Esophagus squamous epithelium (tissue), 5 donors: Measurements from ENCODE around the gene XPNPEP1. TPM values are rescaled to one million over a fixed set of nuclear protein-coding genes. Genes with fewer than 3 reads are reported as not detected.
A peak's percentile ranks its signal among the peaks of the same experiment; 100 is the strongest.

ENCODE experiments used
- DNase-seq: peaks from one replicate; lab custom pipeline; 2025; lab: John Stamatoyannopoulos, UW
- H3K27ac ChIP-seq, 4 donors: fragments of 200-600 bp; sonication (generic); one replicate each; pipeline ENCODE4 v1.5.1; 2016 to 2019; ENCODE audit warnings: mild to moderate bottlenecking in 1 of 4
- H3K27me3 ChIP-seq, 4 donors: fragments of 200-600 bp; sonication (generic); 1 replicate in 3 of 4; 2 replicates in 1 of 4; pipeline versions ENCODE4 v1.5.1 to v1.6.0; 2017 to 2021; ENCODE audit warnings: antibody characterized with exemption in 1 of 4
- H3K36me3 ChIP-seq, 3 donors: fragments of 200-600 bp; sonication (generic); one replicate each; pipeline ENCODE4 v1.5.1; 2016 to 2019
- H3K4me1 ChIP-seq, 3 donors: fragments of 200-600 bp; sonication (generic); one replicate each; pipeline ENCODE4 v1.5.1; 2017 to 2019
- H3K4me3 ChIP-seq, 4 donors: fragments of 200-600 bp; sonication (generic); 1 replicate in 3 of 4; 2 replicates in 1 of 4; pipeline ENCODE4 v1.5.1; 2016 to 2019; ENCODE audit warnings: mild to moderate bottlenecking in 2 of 4, moderate library complexity in 1 of 4
- H3K9me3 ChIP-seq, 3 donors: fragments of 200-600 bp; sonication (generic); one replicate each; pipeline ENCODE4 v1.5.1; 2016 to 2019
- CTCF ChIP-seq, 6 experiments: fragments of 450-650 bp in 4 of 6; fragments of 200-600 bp in 2 of 6; sonication (generic) in 2 of 6; IDR thresholded peaks; one replicate each; pipeline ENCODE4 v1.5.1; 2016 to 2019; ENCODE audit warnings: antibody characterized with exemption in 6 of 6, mild to moderate bottlenecking in 4 of 6, moderate library complexity in 4 of 6
- POLR2A ChIP-seq, 4 donors: fragments of 450-650 bp; IDR thresholded peaks; one replicate each; pipeline ENCODE4 v1.6.1; 2017; ENCODE audit warnings: antibody characterized with exemption in 4 of 4, mild to moderate bottlenecking in 4 of 4, moderate library complexity in 3 of 4
- WGBS, 2 donors: methylation state at CpG; one replicate each; pipeline ENCODE4 v1.1.5; 2018; 5-methylcytosine and 5-hydroxymethylcytosine counted together
- intact Hi-C: fragments of 100-400 bp; cut with DNase I; formaldehyde crosslinking; loops from one replicate; pipeline ENCODE4 v1.15.0; 2022
- total RNA-seq, 4 donors: library from RNA; depleted of rRNA; stranded (reverse); fragments of >200 nt; gene quantifications; one replicate each; pipeline ENCODE4 v1.1.0, GENCODE V29; 2016
- donor health status: DM: yes; HTN: yes; CAD: no.

Gene XPNPEP1
- total RNA-seq, 4 donors from 2014 or later = 39.0 to 79.3 (median 60.1) TPM

GRCh38 chr10:109886037-109886780 is 37.1 kb downstream of the XPNPEP1 start:
- Histone ChIP-seq H3K9me3 (no peaks in the 10 kb centered on the region), H3K27ac (no peak overlapping the region), H3K4me1 (peaks cover 0 to 28% (median 16%) of the 10 kb centered on the region in 3 donors), H3K36me3 (peaks cover 15 to 80% (median 20%) of the 10 kb centered on the region in 3 donors), H3K27me3 (no peaks in the 10 kb centered on the region), H3K4me3 (no peak overlapping the region)
- WGBS, 2 donors = 79 to 82% methylated on average over 6 to 8 of the region's 10 CpGs
- DNase-seq = no peak
- TF ChIP-seq CTCF (IDR thresholded peaks at IDR 0.05) (no peak), POLR2A (IDR thresholded peaks at IDR 0.05) (no peak)
- intact Hi-C loops = loop anchor here (5.0 kb wide), 1 partner anchor 251 kb away; no protein-coding TSS in a partner anchor

GRCh38 chr10:109883859-109884771 is 39.2 kb downstream of the XPNPEP1 start:
- WGBS, 2 donors = 52 to 54% methylated on average over 8 of the region's 17 CpGs
- H3K9me3 ChIP-seq = no peaks in the 10 kb centered on the region
- H3K4me1 ChIP-seq = peaks cover 0 to 13% (median 11%) of the 10 kb centered on the region in 3 donors
- TF ChIP-seq POLR2A (IDR thresholded peaks at IDR 0.05) (no peak), CTCF (IDR thresholded peaks at IDR 0.05) (peak; percentile 58 to 94 (median 90))
- H3K36me3 ChIP-seq = peaks cover 15 to 91% (median 25%) of the 10 kb centered on the region in 3 donors
- H3K4me3 ChIP-seq = peak overlapping the region in 1 of 4 donors; percentile 4
- peak overlapping the region in 3 of 4 donors; percentile 51 to 62 (median 58) for H3K27ac ChIP-seq
- intact Hi-C loops = no loop called here
- DNase-seq = no peak
- no peaks in the 10 kb centered on the region for H3K27me3 ChIP-seq

GRCh38 chr10:109882251-109883057 is 40.9 kb downstream of the XPNPEP1 start:
- WGBS, 2 donors = 83 to 99% methylated on average over 3 to 7 of the region's 8 CpGs
- no peaks in the 10 kb centered on the region for H3K9me3 ChIP-seq
- H3K27me3 ChIP-seq = no peaks in the 10 kb centered on the region
- peaks cover 10 to 91% (median 30%) of the 10 kb centered on the region in 3 donors for H3K36me3 ChIP-seq
- intact Hi-C loops = no loop called here
- peaks cover 0 to 13% (median 11%) of the 10 kb centered on the region in 3 donors for H3K4me1 ChIP-seq
- DNase-seq = no peak
- no peak overlapping the region for H3K4me3 ChIP-seq
- no peak for TF ChIP-seq POLR2A (IDR thresholded peaks at IDR 0.05)
- TF ChIP-seq CTCF (IDR thresholded peaks at IDR 0.05) = no peak
- no peak overlapping the region for H3K27ac ChIP-seq

- TF ChIP-seq CTCF (IDR thresholded peaks at IDR 0.05) (no peak), POLR2A (IDR thresholded peaks at IDR 0.05) (no peak)
- peaks cover 0 to 15% (median 13%) of the 10 kb centered on the region in 3 donors for H3K4me1 ChIP-seq
- 3 to 100% methylated on average over 1 of the region's 1 CpG for WGBS, 2 donors
- H3K9me3 ChIP-seq = no peaks in the 10 kb centered on the region
- no peak for DNase-seq
- H3K27me3 ChIP-seq = no peaks in the 10 kb centered on the region
- intact Hi-C loops = no loop called here
- H3K27ac ChIP-seq = no peak overlapping the region
- H3K4me3 ChIP-seq = no peak overlapping the region
- H3K36me3 ChIP-seq = peaks cover 10 to 91% (median 38%) of the 10 kb centered on the region in 3 donors
These were observed 41.6 kb downstream of the XPNPEP1 start for GRCh38 chr10:109881769-109882057.
